GM19240 (cell line): Measurements from ENCODE around the gene TEK.

ENCODE experiments used
- DNase-seq: peaks from one replicate; pipeline ENCODE4 v3.0.0; 2011; ENCODE audit warnings: low spot score; ENCODE audit not compliant: insufficient read length

The TEK gene

DNA sequence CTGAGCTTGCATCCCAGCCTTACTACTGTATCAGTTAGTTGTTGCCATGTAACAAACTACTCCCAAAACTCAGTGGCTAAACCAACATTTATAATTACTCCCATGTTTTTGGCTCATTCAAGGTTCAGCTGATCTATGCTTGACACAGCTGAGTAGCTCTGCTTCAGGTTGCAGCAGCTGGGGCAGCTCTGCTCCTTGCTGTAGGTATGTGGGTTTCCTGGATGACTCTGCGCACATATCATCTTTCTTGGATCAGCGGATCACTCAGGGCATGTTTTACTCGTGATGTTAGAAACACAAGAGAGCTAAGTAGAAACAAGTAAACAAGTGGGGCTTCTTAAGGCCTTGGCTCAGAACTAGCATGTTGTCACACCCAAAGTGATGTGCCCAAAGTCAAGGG lies 15.1 kb downstream of the TEK start:
- DNase-seq: no peak

DNA sequence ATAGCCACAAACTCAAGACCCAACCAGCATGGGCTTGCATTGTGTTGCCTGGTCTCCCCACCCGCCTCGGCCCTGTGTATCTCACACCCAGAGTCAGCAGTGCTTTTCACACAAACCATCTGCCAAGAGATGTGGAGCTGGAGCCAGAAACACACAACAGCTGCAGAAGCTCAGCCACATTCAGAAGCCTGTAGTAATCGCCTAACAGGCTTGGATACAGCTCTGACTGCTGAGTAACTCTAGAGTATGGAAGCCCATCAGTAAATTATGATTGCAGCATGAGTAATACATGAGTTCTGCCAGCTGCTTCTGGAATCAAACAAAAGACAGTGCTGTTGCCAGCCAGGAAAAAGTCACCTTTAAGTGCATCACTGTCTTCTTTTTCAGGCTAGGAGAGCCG lies 16.0 kb downstream of the TEK start:
- DNase-seq: no peak

DNA sequence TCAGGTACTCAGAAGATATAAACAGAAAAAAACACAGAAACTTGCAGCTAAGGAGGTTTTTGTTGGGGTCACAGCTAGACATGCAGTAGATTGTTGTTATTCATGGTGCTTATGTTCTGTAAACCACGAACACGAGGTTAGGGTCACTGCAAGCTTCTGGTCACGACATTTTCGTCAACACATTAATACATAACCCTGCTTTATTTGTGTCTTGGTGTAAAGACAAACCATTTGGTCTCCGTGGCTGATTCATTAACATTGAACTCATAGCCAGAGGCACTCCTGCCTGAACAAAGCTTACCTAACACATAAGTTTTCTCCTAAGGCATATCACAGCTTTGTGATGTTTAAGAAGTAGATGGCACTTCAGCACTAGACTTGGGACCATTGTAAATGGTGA lies 16.9 kb downstream of the TEK start:
- DNase-seq: no peak

DNA sequence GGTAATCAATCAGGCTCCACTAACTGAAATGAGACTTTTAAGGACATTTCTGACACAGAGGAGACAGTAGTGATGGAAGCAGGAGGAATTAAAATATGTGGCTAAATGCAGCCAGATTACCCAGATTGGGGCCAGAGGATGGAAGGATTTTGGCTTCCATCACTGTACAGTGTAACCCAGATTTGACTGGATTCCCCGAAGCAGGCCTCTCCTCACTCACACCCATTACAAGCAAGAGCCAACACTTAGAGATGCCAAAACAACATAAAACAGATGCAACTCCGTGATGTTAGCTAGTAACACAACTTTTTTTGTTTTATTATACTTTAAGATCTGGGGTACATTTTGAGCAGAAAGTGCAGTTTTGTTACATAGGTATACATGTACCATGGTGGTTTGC lies 17.6 kb downstream of the TEK start:
- DNase-seq: no peak

DNA sequence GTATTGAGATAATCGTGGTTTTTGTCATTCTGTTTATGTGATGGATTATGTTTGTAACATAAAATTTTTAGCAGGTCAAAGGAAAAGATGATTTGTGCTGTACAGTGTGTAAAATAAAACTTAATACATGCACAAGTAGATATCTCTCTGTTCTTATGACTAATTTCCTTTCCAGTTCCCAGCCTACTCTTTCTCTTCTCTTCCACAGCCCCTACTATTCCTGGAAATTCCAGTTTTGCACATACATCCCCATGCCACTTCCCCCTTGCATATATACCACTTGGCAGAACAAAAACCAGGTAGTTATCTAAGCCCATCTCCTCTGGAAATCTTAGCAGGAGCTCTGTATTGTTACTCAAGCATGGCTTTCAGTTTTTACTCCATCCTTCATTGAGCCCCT lies 20.2 kb downstream of the TEK start:
- no peak for DNase-seq

DNA sequence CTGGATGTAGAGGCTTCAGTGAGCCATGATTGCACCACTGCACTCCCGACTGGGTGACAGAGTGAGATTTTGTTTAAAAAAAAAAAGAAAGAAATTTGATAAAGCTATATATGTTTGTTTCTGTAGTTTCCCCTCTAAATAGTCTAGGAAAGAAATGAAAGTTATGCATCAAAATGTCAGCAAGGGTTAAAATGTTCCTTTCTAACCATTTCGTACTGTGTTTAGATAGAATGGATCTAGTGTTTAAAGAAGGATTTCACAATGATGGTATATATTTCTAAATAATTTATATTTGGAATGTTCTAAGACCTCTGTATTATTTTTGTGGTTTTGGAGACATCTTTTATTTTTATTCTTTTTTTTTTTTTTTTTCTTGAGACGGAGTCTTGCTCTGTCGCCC lies 22.7 kb downstream of the TEK start:
- no peak for DNase-seq

DNA sequence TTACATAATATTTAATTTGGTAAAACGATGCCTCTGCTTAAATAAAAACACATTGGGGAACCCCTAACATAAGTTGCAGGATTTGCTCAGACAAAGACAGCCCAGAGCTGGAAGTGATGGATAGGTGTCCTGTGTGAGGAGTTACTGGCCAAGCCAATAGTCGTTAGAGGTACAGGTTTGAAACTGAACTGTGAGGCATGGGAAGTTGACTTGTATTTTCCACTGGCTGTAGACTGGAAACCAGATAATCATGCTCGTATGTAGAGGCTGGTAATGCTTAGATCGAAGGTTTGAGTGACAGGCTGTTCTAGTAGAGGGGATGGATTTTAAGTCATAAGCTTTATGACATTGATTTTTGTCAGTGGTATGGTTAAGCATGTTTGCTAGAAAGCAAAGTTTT lies 24.8 kb downstream of the TEK start:
- DNase-seq: no peak

DNA sequence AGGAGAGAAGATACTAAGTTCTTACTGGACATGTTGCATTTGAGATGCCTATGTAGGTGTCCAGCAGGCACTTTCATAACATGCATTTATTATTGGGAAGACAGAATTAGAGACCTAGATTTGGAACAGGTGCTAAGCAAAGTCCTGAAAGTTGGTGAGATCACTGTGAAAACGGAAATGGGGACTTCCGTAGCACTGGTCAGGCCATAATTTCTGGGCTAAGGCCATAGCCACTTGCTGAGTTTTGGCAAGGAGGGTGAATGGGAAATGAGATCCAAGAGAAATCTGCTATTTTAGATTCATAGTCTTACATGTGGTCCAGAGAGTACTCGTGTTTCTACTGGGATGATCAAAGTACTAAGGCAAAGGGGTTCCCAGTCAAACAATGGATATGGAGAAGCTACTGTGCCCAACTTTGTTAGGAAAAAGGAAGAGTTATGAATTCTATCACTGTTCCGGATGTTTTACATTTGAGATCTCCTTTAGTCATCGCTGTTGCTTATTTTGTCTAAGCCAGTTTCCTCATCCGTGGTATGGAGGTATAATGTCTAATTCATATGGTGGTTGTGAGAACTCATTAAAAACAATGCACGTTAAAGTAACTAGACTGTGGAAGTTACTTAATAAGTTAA lies 33.4 kb downstream of the TEK start:
- DNase-seq: no peak

DNA sequence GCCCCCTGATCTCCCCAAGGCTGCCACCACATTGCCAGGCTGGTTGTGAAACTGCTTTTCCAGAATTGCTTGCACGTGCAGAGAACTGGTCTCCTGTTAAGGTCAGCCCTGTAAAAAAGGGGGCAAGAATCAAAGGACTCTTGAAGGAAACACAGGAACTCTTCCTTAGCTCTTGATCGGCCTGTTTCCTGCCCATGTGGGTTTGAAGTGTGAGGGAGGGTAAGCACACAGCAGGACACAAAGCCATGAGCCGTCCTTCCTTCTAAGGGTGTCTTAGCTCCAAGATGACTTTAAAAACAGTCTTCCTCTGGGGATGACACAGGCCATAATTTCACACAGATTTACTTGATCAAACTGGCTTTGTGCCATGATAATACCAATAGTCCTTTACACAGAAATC lies 36.1 kb downstream of the TEK start:
- no peak for DNase-seq

DNA sequence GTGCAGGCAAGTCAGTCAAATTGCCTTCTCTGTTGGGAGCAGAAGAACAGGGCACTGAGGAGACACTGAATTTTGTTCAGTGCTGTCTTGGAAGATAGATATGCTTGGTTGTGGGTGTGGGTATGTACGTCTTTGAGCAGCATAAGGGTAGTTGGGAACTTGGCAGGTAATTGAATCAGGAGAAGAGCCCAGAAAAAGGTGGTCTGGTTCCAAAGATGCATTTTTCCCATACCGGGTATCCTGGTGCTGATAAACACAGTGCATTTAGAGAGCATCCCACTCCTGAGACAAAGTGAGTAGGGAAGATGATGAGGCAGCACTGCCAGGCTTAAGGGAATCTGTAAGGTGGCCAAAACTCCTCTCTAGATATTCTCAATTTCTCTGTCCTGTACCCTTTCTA lies 40.6 kb downstream of the TEK start:
- DNase-seq: no peak

DNA sequence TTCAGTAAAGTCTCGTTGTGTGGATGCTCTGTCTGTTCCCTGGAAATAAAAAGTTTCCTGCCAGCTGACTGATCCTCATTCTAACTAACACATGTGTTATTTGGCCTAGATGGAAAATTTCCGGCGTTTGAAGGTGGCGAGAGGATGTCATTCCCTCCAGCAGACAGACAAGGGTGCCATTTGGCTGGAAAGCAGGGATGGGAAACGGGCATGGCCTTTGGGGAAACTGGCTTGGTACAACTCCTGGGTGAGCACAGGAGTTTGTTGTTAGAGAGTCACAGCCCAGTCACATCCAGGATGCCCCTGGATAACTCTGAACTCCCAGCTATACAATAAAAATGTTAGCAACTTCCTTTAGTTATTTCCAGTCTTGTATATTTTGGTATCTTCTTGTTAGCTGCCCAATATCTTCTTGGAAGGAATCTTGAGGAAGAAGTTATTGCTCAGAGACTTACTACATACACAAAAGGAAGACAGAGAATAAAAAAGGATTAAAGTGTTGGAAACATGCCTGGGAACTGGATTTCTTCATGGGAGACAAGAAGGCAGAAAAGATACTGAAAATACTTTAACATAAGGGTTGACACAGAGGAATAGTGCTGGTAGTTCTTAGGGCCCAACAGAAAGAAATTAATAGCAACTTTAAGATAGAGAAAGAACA lies 41.9 kb downstream of the TEK start:
- no peak for DNase-seq

DNA sequence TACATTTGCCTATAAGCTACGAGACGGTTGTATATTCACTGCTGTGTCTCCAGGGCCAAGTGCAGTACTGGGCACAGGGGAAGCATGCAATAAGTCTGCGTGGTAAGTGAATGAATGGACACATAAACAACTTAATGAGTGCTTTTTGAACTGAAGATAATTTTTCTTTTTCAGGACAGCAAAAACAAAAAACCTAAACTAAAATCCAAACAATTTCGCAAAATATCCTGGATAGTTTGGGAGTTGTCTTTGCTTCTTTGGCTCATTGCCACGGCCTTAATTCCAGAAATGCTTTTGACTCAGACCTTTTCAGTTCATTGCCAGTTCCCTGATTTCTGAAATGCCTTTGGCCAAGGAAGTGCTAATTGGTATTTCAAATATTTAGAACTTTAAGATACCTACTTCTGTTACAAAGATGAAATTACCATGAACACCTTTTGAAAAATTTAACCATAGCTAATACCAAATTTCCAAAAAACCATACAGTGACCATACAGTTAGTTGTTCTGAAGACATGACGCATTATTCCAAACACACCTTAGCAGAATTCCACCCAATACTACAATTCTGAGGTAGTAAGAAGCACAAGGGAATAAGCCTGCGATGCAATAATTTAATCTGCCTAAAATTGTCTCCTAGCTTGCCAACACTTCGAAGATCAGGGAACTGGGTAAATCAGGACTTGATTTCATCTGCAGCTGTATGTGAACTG lies 42.8 kb downstream of the TEK start:
- no peak for DNase-seq

DNA sequence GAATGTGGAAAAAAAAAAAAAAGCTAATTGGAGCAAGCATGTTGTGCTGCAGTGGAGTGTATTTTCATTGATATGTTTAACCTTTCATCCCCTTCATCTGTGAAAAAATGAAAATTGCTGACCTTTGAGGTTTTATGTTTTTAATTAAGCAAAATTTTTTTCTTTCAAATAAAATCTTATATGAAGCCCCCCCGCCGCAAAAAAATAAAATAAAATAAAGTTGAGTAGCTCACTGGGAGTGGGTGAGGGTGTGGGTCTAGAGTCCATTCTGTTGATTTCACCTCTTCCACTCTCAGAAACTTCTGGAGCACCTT lies 43.3 kb downstream of the TEK start:
- no peak for DNase-seq

DNA sequence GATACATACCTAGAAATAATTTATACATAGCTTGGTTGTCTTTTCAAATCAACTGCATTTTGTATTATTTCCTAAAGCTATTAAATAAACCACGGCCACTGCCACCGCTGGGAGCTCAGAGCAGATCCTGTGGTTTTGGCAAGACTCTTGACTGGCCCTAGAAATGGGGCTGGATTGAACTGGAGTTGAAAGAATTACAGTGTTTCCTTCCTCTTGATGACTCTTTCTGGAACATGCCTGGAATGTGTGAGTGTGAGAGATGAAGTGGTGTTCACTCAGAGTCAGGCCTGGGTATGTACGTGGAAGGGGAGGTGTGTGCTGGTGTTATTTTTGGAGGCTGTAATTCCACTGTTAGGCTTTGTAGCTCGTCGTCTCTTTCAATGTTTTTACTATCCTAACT lies 45.9 kb downstream of the TEK start:
- DNase-seq: no peak

DNA sequence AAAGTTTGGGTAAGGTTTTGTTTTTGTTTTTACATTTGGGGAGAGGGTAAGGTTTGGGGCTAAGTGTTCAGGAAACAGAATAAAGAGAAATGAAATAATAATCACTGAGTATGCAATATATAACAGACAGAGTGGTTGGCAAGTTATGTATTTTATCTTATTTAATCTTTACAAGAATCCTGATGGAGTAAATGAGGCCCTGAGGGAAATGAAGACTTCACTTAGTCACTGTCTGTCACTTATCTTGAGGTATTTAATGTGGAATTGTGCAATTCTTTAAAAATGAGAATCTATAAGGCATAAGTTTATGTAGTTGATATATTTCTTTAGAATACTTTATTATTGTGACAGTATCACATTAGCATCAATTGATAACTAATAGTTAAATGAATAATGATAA lies 48.1 kb downstream of the TEK start:
- DNase-seq: no peak

DNA sequence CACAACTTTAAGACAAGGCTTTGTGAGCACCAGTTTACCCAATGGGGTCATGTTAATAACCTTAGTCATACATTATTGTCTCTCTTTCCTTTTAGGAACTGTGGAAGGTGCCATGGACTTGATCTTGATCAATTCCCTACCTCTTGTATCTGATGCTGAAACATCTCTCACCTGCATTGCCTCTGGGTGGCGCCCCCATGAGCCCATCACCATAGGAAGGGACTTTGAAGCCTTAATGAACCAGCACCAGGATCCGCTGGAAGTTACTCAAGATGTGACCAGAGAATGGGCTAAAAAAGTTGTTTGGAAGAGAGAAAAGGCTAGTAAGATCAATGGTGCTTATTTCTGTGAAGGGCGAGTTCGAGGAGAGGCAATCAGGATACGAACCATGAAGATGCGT lies 48.7 kb downstream of the TEK start:
- no peak for DNase-seq

DNA sequence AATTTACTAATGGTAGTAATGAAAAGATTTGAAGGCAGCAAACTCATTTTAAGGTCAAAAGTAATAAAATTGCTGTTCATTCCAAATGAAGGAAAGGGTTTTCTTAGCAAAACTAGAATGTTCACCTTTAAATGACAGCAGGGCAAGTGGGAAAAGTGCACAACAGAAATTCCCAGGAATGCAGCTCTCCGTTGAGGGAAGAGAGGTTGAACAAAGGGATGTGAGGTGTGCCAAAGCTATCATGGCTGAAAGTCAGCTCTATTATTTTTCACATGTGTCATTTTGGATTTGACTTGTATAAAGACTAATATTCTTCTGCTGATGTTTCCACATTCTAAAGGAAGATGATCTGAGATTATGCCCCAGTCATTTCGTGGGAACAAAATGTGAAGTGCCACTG lies 51.6 kb downstream of the TEK start:
- no peak for DNase-seq

DNA sequence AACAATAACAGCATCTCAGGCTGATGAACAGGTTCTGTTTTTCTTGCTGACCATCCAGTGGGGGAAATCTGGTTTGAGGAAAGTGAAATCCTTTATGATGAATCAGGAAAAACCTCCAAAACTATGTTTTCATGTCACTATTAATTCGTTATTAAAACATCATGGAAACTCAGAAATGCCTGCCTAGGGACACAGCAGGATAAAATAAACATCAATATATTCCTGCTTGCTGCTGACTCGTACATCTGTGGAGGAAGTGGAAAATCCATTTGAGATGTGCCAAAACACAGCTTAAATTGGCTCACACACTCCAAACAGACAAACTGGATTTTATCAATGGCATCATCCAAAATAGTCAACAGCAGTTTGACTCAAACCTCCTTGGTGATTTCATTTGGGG lies 53.0 kb downstream of the TEK start:
- DNase-seq: no peak

DNA sequence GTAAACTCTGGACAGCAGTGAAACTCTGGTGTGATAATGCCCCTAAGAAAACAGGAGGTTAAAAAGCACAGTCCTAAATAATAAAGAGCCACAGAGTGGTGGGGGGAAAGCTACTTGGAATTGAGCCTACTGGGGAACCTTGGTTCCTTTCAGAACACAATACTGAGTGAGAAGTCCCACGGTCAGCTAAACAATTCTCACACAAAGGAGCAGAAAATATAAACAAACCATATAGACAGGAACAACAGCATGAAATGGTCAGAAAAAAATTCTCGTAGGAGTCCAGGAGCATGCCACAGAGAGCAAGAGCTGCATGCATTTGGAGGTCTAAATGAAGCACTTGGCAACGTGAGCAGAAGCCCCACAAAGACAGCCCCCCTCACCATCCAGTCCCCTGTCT lies 56.0 kb downstream of the TEK start:
- no peak for DNase-seq

DNA sequence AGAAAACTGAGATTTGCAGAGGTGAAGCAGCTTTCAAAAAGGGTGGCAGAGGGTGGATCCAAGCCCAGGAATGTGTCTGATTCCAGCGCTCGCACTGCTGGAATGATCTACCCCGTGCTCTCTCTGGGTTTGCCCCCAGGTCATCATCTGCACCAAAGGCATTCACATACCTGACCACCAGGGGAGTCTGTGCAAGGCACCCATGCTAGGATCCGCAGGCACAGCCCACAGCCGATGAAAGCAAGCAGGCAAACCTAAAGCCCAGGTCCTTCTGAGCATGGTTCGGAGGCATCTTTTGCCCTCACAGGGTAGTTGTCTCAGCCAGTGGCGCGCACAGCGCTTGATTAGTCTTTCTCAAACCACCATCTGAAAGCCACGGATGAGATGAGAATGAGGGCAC lies 56.6 kb downstream of the TEK start:
- DNase-seq: no peak

DNA sequence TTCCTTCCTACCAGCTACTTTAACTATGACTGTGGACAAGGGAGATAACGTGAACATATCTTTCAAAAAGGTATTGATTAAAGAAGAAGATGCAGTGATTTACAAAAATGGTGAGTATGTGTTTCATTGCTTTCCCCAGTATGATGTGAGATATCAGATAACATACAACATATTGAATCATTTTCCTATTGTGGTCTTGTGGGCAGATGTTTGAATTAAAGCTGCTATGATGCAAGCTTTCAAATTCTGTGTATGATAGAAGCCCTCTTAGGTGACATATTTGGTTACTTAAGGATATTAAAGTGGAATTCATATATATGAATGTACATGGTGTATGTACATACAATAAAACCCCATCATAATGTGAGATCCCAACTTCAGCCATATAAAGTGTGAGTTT lies 59.5 kb downstream of the TEK start:
- DNase-seq: no peak

DNA sequence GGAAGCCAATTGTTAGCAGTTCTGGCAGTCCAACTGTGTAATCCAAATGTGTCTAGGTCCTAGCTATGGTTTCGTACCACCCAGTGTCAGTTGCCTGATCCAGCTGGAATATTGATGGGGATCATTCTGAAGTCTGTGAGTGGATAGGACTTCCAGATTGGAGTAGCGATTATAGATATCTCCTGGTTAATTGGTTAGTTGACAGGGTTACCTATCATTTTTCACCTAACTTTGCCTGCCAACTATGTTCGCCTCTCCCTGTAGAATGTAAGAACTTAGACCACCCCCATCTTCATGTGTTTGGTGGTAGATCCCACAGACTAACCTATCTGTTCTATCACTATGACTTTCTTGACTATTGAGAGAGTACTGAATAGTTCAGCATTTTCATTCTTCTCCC lies 59.9 kb downstream of the TEK start:
- no peak for DNase-seq

DNA sequence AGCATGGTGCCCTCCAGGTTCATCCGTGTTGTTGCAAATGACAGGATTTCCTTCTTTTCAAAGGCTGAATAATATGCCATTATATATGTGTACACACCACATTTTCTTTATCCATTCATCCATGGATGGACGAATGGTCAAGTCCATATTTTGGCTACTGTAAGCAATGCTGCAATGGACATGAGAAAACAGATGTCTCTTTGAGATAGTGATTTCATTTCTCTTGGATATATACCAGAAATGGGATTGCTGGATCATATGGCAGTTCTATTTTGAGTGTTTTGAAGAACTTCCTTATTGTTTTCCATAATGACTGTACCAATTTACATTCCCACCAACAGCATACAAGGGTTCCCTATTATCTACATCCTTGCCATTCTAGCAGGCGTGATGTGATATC lies 67.9 kb downstream of the TEK start:
- no peak for DNase-seq
